Measurements from ENCODE around the gene BTG2.
"Not testable (repeated sequence)": the region's sequence is repeated elsewhere in the genome, so short reads cannot be mapped to it uniquely, and the experiment has no call there.

Gene BTG2, protein sequence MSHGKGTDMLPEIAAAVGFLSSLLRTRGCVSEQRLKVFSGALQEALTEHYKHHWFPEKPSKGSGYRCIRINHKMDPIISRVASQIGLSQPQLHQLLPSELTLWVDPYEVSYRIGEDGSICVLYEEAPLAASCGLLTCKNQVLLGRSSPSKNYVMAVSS

DNA sequence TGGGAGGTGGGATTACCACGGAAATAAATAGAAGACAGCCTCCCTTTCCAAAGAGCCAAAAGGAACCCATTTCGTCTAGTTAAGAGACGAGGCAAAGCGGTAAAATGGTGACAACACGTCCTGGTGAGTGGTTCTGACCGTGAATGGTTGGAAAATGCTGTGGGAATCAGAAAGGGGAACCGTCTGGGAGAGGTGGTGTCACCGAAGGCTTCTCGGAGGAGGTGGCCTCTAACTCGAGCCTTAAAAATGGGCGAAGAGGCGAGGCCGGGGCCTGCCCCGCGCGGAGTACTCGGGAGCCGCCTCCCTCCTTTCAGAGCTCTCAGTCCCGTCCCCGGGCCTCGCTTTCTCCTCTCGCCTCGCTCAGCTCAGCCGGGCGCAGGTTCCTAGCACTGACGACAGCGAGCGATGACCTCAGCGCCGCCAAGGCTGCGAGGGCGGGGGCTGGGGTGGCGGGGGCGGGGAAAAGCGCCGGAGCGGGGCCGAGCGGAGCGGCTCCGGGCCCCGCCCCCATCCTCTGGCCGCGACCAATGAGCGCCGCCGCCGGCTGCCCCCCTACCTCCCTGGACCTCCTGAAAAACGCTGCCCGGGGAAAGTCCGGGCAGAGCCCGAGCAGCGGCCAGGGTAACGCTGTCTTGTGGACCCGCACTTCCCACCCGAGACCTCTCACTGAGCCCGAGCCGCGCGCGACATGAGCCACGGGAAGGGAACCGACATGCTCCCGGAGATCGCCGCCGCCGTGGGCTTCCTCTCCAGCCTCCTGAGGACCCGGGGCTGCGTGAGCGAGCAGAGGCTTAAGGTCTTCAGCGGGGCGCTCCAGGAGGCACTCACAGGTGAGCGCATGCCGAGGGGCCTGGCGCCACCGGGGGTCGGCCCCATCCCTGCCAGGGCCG lies at the start of gene BTG2:
BTG2 (plus strand) TSS at position 601 of the 890 bp plus-strand sequence; CDS start at position 689, 88 bp downstream.
- peak; percentile 91 for DNase-seq

DNA sequence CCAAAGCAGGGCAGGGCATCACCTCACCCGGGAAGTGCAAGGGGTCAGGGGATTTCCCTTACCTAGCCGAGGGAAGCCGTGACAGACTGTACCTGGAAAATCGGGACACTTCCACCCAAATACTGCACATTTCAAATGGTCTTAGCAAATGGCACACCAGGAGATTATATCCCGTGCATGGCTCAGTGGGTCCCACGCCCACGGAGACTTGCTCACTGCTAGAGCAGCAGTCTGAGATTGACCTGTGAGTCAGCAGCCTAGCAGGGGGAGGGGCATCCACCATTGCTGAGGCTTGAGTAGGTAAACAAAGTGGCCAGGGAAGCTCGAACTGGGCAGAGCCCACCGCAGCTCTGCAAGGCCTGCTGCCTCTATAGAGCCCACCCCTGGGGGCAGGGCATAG lies 48.7 kb upstream of the BTG2 start:
- not testable (repeated sequence) for DNase-seq

DNA sequence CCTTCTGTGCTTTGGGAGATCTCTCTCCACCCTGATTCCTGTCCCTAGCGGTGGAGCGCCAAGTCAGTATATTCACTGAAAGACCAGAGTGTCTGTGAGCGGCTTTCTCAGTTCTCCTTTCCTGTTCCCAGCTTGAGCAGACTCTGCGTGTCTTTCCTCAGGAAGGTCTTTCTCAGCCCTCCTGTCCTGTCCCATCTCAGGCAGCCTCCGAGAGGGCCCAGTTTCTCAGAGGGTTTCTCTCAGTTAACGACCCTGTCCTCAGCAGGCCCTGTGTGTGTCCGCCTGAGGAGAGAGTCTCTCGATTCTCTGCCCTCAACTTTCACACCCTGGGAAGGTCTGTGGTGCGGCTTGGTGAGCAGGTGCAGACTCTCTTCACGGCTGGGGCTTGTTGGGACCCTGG lies 41.8 kb upstream of the BTG2 start:
- no peak for DNase-seq

DNA sequence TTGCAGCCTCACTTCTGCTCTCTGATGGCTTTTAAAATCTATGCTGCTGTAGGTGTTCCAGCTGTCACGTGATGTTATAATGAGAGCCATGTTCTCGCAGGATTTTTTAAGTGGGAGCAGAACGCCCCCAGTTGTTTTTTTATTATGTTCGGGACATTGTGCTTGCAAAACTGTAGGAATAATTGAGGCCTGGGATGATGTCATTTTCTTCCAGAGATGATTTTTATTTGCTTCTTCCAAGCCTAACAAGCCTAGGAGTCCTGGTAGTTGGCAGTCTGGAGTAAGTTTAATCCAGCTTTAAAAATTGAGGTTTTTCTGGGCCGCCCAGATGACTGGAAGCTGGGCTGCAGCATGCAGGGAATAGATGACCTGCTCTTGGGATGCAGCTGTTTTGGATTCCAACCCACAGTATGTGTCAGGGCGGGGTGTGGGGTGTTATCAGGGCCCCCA lies 41.2 kb upstream of the BTG2 start:
- DNase-seq = no peak

DNA sequence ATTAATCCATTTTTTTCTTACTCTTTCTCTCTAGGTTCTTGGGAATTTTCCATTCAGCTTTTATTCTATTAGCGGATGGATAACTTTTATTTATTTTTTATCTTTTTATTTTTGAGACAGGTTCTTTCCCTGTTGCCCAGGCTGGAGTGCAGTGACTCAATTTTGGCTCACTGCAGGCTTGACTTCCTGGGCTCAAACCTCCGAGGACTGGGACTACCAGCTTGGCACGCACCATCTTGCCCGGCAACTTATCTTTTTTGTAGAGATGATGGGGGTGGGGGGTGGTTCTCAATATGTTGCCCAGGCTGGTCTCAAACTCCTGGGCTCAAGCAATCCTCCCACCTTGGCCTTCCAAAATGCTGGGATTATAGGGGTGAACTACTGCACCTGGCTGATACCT lies 39.8 kb upstream of the BTG2 start:
- DNase-seq = no peak

DNA sequence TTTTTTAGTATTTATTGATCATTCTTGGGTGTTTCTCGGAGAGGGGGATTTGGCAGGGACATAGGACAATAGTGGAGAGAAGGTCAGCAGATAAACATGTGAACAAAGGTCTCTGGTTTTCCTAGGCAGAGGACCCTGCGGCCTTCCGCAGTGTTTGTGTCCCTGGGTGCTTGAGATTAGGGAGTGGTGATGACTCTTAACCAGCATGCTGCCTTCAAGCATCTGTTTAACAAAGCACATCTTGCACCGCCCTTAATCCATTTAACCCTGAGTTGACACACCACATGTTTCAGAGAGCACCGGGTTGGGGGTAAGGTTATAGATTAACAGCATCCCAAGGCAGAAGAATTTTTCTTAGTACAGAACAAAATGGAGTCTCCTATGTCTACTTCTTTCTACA lies 39.2 kb upstream of the BTG2 start:
- DNase-seq = not testable (repeated sequence)

DNA sequence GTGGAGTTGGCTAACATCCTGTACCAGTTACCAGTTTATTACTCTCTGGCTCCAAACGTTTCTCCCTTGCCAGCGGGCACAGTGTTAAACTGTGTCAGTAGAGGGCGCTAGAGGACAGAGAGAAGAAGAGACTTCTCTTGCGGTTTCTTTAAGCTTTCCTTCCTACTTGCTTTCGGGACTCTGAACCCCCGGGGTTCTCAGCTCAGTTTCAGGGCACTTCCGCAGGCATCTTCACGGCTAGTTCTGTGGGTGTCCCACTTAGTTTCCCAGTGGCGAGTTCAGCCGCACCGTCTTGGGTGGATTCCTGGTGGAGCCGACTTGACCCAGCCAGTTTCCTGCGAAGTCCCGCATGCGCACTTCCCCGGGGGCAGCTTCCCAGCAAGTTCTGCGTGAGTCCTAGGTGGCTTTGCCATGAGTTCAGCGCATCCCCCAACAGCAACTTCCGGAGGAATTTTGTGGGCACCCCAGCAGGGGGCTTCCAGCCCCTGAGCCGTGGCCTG lies 37.9 kb upstream of the BTG2 start:
- peak; percentile 70 for DNase-seq

DNA sequence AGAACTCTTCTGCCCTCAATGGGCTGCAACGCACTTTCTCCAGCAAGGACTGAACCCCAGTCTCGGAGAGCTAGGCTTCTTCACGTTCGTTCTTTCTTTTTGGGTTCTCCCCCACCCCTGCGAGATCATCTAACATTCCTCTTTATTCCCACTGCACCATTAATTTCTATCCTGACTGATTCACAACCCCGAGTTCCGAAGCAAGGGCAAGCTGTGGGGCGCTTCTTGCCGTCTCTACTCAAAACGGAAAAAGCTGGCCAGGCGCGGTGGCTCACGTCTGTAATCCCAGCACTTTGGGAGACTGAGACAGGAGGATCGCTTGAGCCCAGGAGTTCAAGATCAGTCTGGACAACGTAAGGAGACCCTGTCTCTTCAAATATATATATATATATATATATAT lies 37.4 kb upstream of the BTG2 start:
- no peak for DNase-seq

DNA sequence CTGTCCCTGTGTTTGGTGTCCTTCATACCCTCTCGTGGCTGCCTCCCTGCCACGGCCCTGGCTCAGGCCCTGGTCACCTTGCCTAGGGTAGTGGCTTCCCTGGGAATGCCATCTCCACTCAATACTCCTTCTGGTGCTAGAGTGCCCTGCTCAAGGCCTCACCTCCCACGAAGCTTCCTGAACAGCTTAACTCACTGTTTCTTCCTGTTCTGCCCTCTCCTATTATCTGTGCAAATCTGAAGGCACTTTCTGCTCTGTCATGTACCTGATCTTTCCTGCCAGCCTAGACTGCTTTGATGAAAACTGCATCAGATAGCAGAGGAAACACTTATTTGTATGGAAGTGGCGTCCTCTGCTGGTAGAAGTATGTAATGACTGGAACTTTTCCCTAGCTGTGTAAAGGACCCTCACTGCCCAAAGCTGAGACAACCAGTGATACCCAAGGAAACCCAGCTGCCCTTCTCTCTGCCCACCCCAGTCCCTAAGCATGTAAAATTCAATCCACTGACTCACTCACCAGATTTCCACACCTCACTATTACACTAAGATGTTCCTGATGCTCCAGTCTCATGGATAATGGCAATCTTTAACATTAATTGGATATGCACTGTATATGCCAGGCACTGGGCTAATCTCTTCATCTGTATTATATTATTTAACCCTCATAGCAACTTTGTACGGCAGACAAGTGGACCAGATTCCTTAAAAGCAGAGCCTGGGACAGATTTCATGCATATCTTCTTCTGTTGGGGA lies 36.2 kb upstream of the BTG2 start:
- no peak for DNase-seq

DNA sequence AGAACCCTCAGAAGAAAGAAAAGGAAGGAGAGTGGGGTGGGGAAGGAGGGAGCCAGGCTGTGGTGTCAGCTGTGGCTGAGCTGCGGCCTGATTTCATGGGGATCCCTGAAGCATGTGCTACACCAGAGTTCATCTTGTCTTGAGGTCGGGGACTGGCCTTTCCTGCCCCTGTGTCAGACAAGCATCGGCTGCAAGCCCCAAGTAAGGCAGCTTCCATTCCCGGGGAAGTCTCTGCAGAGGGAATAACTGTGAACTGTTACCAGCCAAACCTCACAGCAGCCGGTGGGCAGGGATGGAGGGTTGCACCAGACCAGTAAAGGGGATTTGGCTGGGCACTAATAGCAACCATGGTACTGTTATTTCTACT lies 35.7 kb upstream of the BTG2 start:
- no peak for DNase-seq

DNA sequence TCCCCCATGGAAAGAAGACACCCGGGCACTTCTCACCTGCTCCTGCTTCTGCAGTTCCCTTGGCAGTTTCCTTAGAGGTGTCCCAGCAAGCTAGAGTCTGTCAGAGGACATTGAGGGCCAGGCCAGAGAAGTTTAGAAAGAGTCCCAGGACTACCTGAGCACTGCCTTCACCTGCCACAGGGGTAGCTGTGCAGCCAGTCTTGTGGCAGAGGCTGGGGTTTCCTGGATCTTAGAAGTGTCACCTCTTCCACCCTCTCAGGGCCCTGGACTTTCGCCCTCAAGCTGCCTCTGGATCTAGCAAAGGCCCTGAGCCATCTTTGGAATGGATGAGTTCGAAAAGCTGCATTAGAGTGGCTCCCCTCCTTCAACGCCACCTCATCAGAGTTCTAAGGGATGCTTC lies 34.9 kb upstream of the BTG2 start:
- DNase-seq = no peak

DNA sequence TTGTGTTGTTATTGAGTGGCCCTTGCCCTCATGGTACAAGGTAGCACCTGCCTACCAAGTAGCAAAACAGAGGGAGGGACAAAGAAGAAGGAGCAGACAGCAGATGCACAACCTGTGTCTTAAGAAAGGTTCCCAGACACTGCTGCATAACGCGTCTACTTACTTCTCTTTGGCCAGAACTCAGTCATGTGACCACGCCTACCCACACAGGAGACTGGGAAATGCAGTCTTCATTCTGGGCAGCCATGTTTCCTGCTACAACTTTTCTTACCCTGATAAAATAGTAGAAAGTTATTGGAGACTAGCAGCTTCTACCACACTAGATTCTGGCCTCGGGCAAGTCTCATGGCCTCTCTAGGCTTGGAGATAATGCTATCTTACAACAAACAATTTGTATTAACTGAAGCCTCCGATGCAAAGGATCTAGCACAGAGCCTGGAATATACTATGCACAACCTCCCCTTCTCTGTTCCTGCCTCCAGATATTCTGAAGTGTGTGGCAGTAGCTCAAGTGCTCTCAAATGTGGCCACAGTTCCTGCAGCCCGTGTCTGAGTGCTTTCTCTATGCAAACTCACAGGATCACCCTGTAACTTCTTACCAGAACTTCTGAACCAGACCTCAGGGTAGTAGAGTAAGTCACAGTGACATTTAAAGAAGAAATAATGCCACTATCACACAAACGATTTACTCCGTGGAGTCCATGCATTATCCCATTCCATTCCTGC lies 34.1 kb upstream of the BTG2 start:
- DNase-seq = no peak

DNA sequence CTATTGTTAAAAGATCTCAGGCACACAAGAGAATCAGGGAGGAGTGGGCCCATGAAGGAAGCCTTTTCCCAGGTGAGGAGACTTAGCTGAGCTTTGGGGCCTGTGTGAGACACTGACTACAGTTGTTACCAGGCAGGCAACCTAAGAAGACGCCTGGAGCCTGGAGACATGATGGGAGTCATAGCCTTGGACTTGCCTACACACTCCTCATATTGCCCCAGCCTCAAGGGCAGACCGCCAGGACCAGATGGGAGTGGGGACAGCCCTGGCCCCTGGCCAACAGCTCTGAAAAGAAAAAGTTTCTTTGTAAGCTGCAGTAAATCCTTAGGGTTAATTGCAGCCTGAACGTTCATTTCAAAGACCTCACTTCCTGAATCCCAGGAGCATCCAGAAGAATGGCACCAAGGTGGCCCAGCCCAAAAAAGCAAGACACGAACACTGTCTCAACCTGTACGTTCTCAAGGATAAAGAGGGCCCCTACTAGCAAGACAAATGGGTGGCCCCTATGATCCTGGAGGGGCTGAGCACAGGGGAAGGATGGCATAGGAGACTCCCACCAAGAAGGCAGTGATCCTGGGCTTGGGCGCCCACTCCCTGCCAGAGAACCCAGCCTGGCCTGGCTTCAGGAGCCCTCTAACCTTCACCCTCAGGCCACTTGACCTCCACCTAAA lies 33.2 kb upstream of the BTG2 start:
- DNase-seq = no peak

DNA sequence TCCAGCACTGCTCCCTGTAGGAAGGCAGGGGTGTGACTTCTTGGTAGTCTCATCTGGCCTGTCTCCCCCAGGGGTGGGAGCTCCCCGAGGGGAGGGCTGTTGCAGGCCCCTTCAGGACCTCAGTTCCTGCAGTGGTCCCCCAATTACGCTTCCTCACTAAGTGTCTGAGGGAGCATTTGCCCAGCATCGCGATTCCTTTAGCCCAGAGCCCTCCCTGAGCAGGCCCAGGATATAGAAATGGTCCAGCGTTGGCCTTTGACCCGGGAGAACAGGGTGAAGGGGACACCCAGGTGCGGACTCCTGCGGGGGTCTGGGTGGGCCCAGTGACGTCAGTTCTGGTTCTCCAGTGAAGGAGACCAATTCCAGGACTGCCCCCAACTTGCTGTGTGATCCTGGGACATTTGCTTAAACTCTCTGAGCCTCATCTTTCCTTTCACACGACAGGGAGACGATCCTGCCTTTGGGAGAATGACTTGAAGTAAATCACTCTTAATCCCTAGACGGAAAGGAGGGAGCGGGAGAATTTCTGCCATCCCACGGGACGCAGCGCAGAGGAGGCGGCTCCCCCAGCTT lies 32.6 kb upstream of the BTG2 start:
- no peak for DNase-seq

DNA sequence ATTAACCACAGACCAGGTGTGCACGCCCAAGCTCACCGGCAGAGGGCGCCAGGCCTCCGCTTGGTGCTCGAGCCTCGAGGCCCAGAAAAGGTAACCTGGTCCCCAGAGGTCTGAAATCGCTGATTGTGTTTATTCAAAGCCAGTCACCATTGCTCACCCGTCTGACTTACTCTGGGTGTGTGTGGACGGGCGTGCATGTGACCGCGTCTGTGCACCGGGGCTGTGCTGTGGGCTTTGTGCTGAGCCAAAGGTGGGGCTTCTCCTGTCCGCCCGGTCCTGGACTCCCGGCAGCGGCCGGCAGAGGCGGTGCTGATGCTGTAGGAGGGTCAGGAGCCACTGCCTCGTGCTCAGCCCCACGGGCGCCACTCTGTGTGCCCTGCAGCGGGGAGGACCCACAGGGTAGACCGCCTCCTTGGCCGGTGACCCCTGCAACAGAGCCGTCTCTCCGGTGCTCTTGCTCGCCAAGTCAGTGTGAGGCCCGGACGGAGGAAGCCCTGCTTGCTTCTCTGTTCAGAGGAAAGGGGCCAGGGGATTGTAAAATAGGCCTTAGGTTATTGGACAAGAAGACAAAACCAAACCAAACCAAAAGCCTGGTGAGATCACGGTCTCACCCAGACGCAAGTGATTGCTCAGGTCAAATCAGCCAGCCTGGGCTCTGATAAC lies 32.0 kb upstream of the BTG2 start:
- DNase-seq = peak; percentile 62

DNA sequence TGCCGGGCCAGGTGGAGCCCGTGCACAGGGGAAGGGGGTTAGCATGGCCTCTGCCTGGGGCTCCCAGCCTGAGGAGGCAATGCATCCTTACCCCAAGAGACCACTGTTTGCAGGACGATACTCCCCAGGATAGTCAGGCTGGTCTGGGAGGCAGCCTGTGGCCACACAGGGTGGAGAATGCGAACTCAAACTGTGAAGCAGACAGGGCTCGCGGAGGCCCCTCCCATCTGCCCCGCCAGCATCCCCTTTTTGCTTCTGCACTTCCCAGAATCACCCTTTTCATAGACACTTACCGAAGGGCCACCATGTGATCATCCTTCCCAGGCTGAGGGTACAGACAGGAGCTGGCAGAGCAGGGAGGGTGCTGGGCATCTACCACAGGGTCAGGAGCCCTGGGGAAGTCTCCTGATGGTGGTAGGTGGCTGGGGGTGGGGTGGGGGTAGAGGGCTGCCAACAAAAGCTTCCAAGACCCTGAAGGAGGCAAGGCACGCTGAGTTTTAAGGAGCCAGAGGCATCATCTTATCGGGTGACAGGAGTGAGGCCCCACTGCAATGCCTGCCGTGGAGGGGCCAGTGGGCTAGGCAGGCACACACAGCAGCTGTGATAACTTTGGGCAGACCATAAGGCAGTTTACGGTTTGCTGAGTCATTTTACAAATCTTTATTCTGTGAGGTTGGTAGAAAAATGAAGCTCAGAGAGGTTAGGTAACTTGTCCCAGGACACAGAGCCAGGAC lies 31.3 kb upstream of the BTG2 start:
- DNase-seq = no peak

DNA sequence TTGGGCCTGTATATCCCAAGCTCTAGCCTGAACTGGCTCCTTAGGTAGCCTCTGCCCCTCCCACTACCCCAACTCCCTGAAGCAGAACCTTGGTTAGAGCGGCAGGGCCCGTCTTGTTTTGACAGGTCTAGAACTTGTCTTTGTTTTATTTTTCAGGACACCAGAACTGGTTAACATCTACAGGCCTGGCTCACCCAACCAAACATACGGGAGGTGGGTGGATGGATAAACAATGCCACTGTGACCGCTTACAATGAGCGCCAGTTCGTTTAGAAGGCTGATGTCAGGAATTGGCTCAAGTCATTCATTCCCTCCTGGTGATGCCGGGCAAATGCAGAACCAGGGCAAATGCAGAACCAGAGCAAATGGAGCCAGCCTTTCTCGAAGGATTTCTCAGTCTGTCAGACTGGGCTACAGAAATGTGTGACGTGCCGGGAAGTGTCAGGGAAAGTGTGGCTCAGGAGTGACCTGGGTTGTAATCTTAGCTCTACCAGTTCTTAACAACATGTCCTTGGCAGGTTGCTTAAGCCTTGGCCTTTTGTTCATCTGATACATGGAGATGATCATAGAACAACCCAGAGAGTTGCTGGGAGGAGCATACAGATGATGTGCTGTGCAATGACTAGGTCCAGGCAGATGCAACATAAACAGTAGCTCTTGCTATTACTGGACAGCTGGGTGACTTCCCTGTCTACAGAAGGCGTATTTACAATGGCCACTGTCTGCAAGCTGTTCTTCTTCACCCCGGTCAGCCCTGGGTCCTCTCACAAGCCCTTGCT lies 30.5 kb upstream of the BTG2 start:
- peak; percentile 32 for DNase-seq

DNA sequence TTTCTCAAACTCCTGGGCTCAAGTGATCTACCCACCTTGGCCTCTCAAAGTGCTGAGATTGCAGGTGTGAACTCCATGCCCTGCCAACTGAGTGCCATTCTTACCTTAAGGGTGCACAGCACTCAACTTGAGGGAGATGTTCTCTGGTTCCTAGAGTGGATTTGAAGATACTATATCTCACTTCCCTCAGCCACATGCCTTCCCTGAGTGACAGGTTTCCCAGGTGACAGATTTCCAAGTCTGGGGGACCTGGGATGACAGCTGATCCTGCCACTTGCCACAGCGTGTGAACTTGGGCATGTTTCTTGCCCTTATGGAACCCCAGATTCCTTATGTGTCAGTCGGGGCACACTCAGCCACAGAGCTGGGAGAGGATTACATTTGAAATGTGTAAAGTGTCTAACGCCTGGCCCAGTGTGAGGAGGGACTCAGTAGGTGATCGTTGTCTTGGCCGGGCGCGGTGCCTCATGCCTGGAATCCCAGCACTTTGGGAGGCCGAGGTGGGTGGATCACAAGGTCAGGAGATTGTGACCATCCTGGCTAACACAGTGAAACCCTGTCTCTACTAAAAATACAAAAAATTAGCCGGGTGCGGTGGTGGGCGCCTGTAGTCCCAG lies 29.6 kb upstream of the BTG2 start:
- no peak for DNase-seq

DNA sequence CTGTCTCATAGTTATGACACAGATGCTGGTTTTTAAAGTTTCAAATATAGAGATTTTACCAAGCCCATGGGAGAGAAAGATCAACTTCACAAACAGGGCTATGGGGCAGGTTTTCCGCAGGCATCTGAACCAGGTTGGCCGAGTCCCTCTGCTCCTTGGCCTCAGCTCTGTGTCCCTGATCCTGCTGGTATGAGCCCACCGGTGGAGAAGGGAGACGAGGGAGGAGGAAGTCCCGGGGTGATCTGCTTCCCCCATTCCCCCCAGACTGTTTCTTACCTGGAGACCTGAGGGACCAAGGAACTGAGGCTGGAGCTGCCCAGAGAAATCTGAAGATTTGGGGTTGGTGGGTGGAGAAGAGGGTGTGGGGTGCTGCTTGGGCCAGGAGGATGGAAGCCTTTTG lies 28.9 kb upstream of the BTG2 start:
- DNase-seq = no peak

All from SHP77 treated with DMSO at 0.1 percent for 48 hours (cell line).